HCT116 (cell line): ENCODE results near the gene FBXO21. TPM values are rescaled to one million over a fixed set of nuclear protein-coding genes. Genes with fewer than 3 reads are reported as not detected.

ENCODE experiments used
- ATAC-seq: fragments of 200-7000 bp; cut with Tn5 transposase; 2 replicates; pipeline ENCODE4 v1.9.1; 2020; ENCODE audit warnings: mild to moderate bottlenecking, moderate library complexity
- BruUV-seq: library from RNA; stranded (reverse); fragments of 400-500 nt; replicated peaks from 2 replicates; lab custom pipeline; 2021; lab: Mats Ljungman, UMichigan
- CTCF ChIA-PET: fragments of 300-600 bp; sonication (Branson Sonifier 250); formaldehyde crosslinking; loops from one replicate; lab custom pipeline; 2021; ENCODE audit warnings: antibody characterized with exemption; lab: Charles Lee
- POLR2A ChIA-PET: fragments of 300-600, 350-600 bp; sonication (Branson Sonifier 250); formaldehyde crosslinking; loops from one replicate; lab custom pipeline; 2021; ENCODE audit warnings: antibody characterized with exemption; lab: Charles Lee
- RAD21 ChIA-PET, 2 experiments: fragments of 300-600 bp; sonication (Branson Sonifier 250); formaldehyde crosslinking; loops; one replicate each; lab custom pipeline; 2023; ENCODE audit warnings: low total read pairs in 2 of 2; ENCODE audit not compliant: uncharacterized antibody in 2 of 2, unreplicated experiment in 2 of 2, low non-redundant PET in 1 of 2; lab: Charles Lee
- DNase-seq: peaks from one replicate; pipeline ENCODE4 v3.0.0-alpha.2; 2010; ENCODE audit warnings: low read depth, low spot score
- H2AFZ ChIP-seq: fragments of 200-600 bp; shearing (Covaris generic), sonication (generic); 2 replicates; pipeline ENCODE4 v1.6.1; 2017; ENCODE audit warnings: low read depth, mixed run types, mixed read lengths, antibody characterized with exemption, low read length; ENCODE audit not compliant: poor library complexity, severe bottlenecking
- H3K27ac ChIP-seq: 2 replicates; pipeline ENCODE4 v1.5.1; 2012; ENCODE audit warnings: low read depth, low read length
- H3K27me3 ChIP-seq: fragments of 200-600 bp; sonication (generic); 2 replicates; pipeline ENCODE4 v1.6.1; 2016; ENCODE audit warnings: mixed run types, low read length, mixed read lengths; ENCODE audit not compliant: insufficient read depth
- H3K36me3 ChIP-seq, 2 experiments: fragments of 200-500 bp in 1 of 2; fragments of 200-600 bp in 1 of 2; sonication (Bioruptor generic) in 1 of 2; sonication (generic) in 1 of 2; 2 replicates each; pipeline versions ENCODE4 v1.5.1 to v1.6.1; 2014 to 2016; ENCODE audit warnings: low read length in 2 of 2, inconsistent platforms in 1 of 2, mixed read lengths in 1 of 2, mixed run types in 1 of 2; ENCODE audit not compliant: insufficient read depth in 2 of 2, control insufficient read depth in 1 of 2
- H3K4me1 ChIP-seq, 2 experiments: fragments of 200-600 bp in 1 of 2; sonication (generic) in 1 of 2; 2 replicates each; pipeline versions ENCODE4 v1.5.1 to v1.6.1; 2012 to 2017; ENCODE audit warnings: low read length in 2 of 2, inconsistent platforms in 1 of 2, mild to moderate bottlenecking in 1 of 2, mixed read lengths in 1 of 2, mixed run types in 1 of 2, moderate library complexity in 1 of 2; ENCODE audit not compliant: insufficient read depth in 2 of 2, control insufficient read depth in 1 of 2
- H3K4me2 ChIP-seq: fragments of 200-600 bp; sonication (generic); 2 replicates; pipeline ENCODE4 v1.6.1; 2017; ENCODE audit warnings: mixed run types, low read length, mixed read lengths
- H3K4me3 ChIP-seq, 2 experiments: fragments of 200-600 bp in 1 of 2; sonication (generic) in 1 of 2; replicated peaks in 1 of 2; 2 replicates each; pipeline ENCODE4 v1.5.1; 2011 to 2016; ENCODE audit warnings: low read length in 2 of 2, control low read depth in 1 of 2, low read depth in 1 of 2, mild to moderate bottlenecking in 1 of 2, mixed read lengths in 1 of 2, mixed run types in 1 of 2
- H3K79me2 ChIP-seq: fragments of 200-600 bp; sonication (generic); 2 replicates; pipeline ENCODE4 v1.6.1; 2017; ENCODE audit warnings: mild to moderate bottlenecking, mixed run types, low read length, moderate library complexity, mixed read lengths; ENCODE audit not compliant: insufficient read depth
- H3K9ac ChIP-seq: fragments of 200-600 bp; sonication (generic); 2 replicates; pipeline ENCODE4 v1.6.1; 2016; ENCODE audit warnings: low read length, mixed read lengths
- H3K9me2 ChIP-seq: fragments of 200-600 bp; sonication (generic), shearing (Covaris generic); 2 replicates; pipeline ENCODE4 v1.6.1; 2017; ENCODE audit warnings: mixed run types, mild to moderate bottlenecking, moderate library complexity; ENCODE audit not compliant: insufficient read depth
- H3K9me3 ChIP-seq, 2 experiments: fragments of 200-500 bp in 1 of 2; fragments of 200-600 bp in 1 of 2; sonication (Bioruptor generic) in 1 of 2; sonication (generic) in 1 of 2; 2 replicates each; pipeline ENCODE4 v1.6.1; 2014 to 2017; ENCODE audit warnings: low read length in 2 of 2, mixed read lengths in 2 of 2, inconsistent platforms in 1 of 2, low read depth in 1 of 2, mild to moderate bottlenecking in 1 of 2, mixed run types in 1 of 2, moderate library complexity in 1 of 2; ENCODE audit not compliant: control insufficient read depth in 1 of 2, insufficient read depth in 1 of 2
- H4K20me1 ChIP-seq: fragments of 200-600 bp; sonication (generic), shearing (Covaris generic); 2 replicates; pipeline ENCODE4 v1.6.1; 2017; ENCODE audit warnings: mixed run types, mild to moderate bottlenecking, moderate library complexity; ENCODE audit not compliant: insufficient read depth
- CBX3 ChIP-seq: IDR thresholded peaks from 2 replicates; pipeline ENCODE4 v1.6.1; 2012; ENCODE audit warnings: low read depth
- CEBPB ChIP-seq: IDR thresholded peaks from 2 replicates; pipeline ENCODE4 v1.6.1; 2012; ENCODE audit warnings: low read depth
- ELF1 ChIP-seq: IDR thresholded peaks from 2 replicates; pipeline ENCODE4 v1.6.1; 2012; ENCODE audit warnings: low read depth, borderline replicate concordance
- EZH2phosphoT487 ChIP-seq: fragments of 200-600 bp; IDR thresholded peaks from 2 replicates; pipeline ENCODE4 v1.6.1; 2018; ENCODE audit warnings: antibody characterized with exemption, borderline replicate concordance
- FOSL1 ChIP-seq: IDR thresholded peaks from 2 replicates; pipeline ENCODE4 v1.6.1; 2012; ENCODE audit warnings: low read depth
- POLR2A ChIP-seq: IDR thresholded peaks from 2 replicates; pipeline ENCODE4 v1.7.0; 2011; ENCODE audit warnings: borderline replicate concordance; ENCODE audit not compliant: insufficient read depth, insufficient read length; ENCODE audit errors: extremely low read depth
- POLR2AphosphoS5 ChIP-seq: IDR thresholded peaks from 2 replicates; pipeline ENCODE4 v1.6.1; 2011; ENCODE audit warnings: mild to moderate bottlenecking, low read depth, low read length, moderate library complexity
- SIN3A ChIP-seq: IDR thresholded peaks from 2 replicates; pipeline ENCODE4 v1.6.1; 2012; ENCODE audit warnings: low read depth
- SRF ChIP-seq: IDR thresholded peaks from 2 replicates; pipeline ENCODE4 v1.6.1; 2012; ENCODE audit warnings: low read depth
- ZFX ChIP-seq: fragments of 450-650 bp; IDR thresholded peaks from 2 replicates; pipeline ENCODE4 v1.6.1; 2017
- ZNF274 ChIP-seq: fragments of 200-500 bp; sonication (Bioruptor generic); IDR thresholded peaks from 2 replicates; pipeline ENCODE4 v1.6.1; 2014; ENCODE audit warnings: mild to moderate bottlenecking, low read depth, low read length, inconsistent platforms
- intact Hi-C: fragments of 100-400 bp; cut with micrococcal nuclease; formaldehyde crosslinking; loops from 2 replicates; pipeline ENCODE4 v1.10.0; 2022
- total RNA-seq: library from RNA; stranded (reverse); gene quantifications from one replicate; pipeline ENCODE4 v1.2.1, GENCODE V29; 2021; ENCODE audit not compliant: unreplicated experiment
- TF ChIP-seq, protein P1 (sequence below), 3 experiments: fragments of 200-600 bp in 1 of 3; sonication (generic) in 1 of 3; IDR thresholded peaks in 2 of 3; conservative IDR thresholded peaks in 1 of 3; 2 replicates each; pipeline ENCODE4 v1.5.1; 2012 to 2017; ENCODE audit warnings: low read depth in 2 of 3, low read length in 2 of 3, antibody characterized with exemption in 1 of 3, borderline replicate concordance in 1 of 3, control low read depth in 1 of 3, mild to moderate bottlenecking in 1 of 3, mixed read lengths in 1 of 3, mixed run types in 1 of 3, moderate library complexity in 1 of 3; ENCODE audit not compliant: insufficient read depth in 1 of 3
- TF ChIP-seq, protein P2 (sequence below): IDR thresholded peaks from 2 replicates; pipeline ENCODE4 v1.6.1; 2012; ENCODE audit warnings: low read depth
- TF ChIP-seq, protein P3 (sequence below): IDR thresholded peaks from 2 replicates; pipeline ENCODE4 v1.6.1; 2011; ENCODE audit warnings: mild to moderate bottlenecking, low read length, moderate library complexity; ENCODE audit not compliant: insufficient replicate concordance; ENCODE audit errors: extremely low read depth
- TF ChIP-seq, protein P4 (sequence below): IDR thresholded peaks from 2 replicates; pipeline ENCODE4 v1.6.1; 2012

Gene FBXO21
- total RNA-seq, 1 experiment from 2014 or later, result 45.5 TPM

DNA sequence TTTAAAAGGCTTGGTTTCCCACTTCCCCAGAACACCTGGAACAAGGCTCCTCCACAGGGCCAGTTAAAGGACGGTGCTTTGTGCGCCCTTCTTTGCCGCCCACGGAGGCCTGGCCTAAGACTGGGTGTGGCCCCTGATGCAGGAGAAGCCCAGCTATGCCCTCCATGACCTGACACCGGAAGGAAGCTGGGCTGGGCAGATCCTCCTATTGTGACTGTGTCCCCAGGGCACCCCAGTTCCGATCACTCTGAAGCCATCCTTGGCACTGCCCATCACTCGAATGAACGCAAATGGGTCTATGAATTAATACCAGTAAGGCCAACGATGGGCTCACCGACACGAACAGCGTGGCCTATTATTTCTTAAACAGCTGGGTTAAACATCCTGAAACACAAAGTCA is 42.6 kb downstream of the FBXO21 start:
- no peaks in the 10 kb centered on the region for H3K9me3 ChIP-seq
- RAD21 ChIA-PET, result no interaction called here
- no peak for ATAC-seq
- no peaks in the 10 kb centered on the region; a peak in 1 of 4 replicates for H3K4me1 ChIP-seq
- no peaks in the 10 kb centered on the region for H4K20me1 ChIP-seq
- H3K27me3 ChIP-seq, result no peaks in the 10 kb centered on the region
- H3K36me3 ChIP-seq, result peaks cover 13 to 25% of the 10 kb centered on the region in 2 experiments; a peak in 3 of 4 replicates
- no peak overlapping the region for H3K27ac ChIP-seq
- no peaks in the 10 kb centered on the region for H3K79me2 ChIP-seq
- intact Hi-C loops, result no loop called here
- no peak overlapping the region for H3K4me3 ChIP-seq
- peak overlapping the region; percentile 5; the same call in 1 of the 2 replicates for H3K4me2 ChIP-seq
- DNase-seq, result no peak
- H3K9me2 ChIP-seq, result no peaks in the 10 kb centered on the region
- BruUV-seq, result no TSS peak
- POLR2A ChIA-PET, result no interaction called here
- H2AFZ ChIP-seq, result no peak overlapping the region
- H3K9ac ChIP-seq, result no peak overlapping the region
- TF ChIP-seq, protein P1, sequence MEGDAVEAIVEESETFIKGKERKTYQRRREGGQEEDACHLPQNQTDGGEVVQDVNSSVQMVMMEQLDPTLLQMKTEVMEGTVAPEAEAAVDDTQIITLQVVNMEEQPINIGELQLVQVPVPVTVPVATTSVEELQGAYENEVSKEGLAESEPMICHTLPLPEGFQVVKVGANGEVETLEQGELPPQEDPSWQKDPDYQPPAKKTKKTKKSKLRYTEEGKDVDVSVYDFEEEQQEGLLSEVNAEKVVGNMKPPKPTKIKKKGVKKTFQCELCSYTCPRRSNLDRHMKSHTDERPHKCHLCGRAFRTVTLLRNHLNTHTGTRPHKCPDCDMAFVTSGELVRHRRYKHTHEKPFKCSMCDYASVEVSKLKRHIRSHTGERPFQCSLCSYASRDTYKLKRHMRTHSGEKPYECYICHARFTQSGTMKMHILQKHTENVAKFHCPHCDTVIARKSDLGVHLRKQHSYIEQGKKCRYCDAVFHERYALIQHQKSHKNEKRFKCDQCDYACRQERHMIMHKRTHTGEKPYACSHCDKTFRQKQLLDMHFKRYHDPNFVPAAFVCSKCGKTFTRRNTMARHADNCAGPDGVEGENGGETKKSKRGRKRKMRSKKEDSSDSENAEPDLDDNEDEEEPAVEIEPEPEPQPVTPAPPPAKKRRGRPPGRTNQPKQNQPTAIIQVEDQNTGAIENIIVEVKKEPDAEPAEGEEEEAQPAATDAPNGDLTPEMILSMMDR (IDR thresholded peaks at IDR 0.05 in 2 of 3, conservative IDR thresholded peaks at IDR 0.05 in 1 of 3; ENCODE audit: borderline replicate concordance in 1 of 3, insufficient read depth in 1 of 3, low read depth in 2 of 3, low read length in 2 of 3), result no peak
- TF ChIP-seq, protein P2, sequence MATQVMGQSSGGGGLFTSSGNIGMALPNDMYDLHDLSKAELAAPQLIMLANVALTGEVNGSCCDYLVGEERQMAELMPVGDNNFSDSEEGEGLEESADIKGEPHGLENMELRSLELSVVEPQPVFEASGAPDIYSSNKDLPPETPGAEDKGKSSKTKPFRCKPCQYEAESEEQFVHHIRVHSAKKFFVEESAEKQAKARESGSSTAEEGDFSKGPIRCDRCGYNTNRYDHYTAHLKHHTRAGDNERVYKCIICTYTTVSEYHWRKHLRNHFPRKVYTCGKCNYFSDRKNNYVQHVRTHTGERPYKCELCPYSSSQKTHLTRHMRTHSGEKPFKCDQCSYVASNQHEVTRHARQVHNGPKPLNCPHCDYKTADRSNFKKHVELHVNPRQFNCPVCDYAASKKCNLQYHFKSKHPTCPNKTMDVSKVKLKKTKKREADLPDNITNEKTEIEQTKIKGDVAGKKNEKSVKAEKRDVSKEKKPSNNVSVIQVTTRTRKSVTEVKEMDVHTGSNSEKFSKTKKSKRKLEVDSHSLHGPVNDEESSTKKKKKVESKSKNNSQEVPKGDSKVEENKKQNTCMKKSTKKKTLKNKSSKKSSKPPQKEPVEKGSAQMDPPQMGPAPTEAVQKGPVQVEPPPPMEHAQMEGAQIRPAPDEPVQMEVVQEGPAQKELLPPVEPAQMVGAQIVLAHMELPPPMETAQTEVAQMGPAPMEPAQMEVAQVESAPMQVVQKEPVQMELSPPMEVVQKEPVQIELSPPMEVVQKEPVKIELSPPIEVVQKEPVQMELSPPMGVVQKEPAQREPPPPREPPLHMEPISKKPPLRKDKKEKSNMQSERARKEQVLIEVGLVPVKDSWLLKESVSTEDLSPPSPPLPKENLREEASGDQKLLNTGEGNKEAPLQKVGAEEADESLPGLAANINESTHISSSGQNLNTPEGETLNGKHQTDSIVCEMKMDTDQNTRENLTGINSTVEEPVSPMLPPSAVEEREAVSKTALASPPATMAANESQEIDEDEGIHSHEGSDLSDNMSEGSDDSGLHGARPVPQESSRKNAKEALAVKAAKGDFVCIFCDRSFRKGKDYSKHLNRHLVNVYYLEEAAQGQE, result no peak
- TF ChIP-seq ELF1 (no peak), SRF (no peak), POLR2AphosphoS5 (no peak), FOSL1 (no peak), POLR2A (no peak), EZH2phosphoT487 (no peak), SIN3A (no peak), CEBPB (no peak), ZFX (no peak), CBX3 (no peak), ZNF274 (no peak)
- TF ChIP-seq, protein P3, sequence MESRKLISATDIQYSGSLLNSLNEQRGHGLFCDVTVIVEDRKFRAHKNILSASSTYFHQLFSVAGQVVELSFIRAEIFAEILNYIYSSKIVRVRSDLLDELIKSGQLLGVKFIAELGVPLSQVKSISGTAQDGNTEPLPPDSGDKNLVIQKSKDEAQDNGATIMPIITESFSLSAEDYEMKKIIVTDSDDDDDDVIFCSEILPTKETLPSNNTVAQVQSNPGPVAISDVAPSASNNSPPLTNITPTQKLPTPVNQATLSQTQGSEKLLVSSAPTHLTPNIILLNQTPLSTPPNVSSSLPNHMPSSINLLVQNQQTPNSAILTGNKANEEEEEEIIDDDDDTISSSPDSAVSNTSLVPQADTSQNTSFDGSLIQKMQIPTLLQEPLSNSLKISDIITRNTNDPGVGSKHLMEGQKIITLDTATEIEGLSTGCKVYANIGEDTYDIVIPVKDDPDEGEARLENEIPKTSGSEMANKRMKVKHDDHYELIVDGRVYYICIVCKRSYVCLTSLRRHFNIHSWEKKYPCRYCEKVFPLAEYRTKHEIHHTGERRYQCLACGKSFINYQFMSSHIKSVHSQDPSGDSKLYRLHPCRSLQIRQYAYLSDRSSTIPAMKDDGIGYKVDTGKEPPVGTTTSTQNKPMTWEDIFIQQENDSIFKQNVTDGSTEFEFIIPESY, result no peak
- TF ChIP-seq, protein P4, sequence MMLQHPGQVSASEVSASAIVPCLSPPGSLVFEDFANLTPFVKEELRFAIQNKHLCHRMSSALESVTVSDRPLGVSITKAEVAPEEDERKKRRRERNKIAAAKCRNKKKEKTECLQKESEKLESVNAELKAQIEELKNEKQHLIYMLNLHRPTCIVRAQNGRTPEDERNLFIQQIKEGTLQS, result no peak
- CTCF ChIA-PET, result no interaction called here
